ENCODE results near the gene DIP2C. TPM values are rescaled to one million over a fixed set of nuclear protein-coding genes. Genes with fewer than 3 reads are reported as not detected.

Gene DIP2C
- total RNA-seq, 1 experiment from 2014 or later = 11.4 TPM

DNA sequence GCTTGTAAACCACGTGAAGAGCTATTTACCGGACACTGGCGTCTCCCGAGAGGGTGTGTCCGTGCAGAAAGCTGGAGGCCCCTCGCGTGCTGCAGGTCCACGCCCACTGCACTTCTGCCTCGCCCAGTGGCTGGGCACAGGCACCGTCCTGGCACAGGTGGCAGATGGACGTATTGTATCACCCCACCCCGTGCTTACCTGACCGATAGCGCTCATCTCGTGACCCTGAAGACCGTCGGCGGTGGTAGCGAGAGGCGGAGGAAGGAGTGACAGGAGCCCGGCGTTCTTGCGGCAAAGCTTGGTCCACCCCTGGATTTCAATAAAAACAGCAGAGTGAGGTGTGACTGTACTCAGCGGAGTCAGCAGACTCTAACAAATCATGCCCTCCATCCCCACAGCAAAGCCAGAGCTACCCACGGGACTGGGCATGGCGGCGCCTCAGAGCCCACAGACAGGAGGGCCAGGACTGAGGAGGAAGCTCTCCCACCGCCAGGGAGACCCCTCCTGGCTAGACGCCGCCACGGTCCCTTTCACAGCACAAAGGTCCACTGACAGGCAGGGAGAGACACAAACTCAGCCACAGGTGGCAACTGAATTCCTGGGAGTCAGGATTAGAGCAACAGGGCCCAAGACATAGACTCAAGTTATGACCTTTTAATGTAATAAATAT is 217.1 kb downstream of the DIP2C start:
- no peak for DNase-seq
- no peaks in the 10 kb centered on the region for H3K27me3 ChIP-seq (replicated peaks; ENCODE audit: control insufficient read depth, insufficient read depth, low read length)
- H3K4me1 Mint-ChIP-seq (ENCODE audit: low read depth, unreplicated experiment) = peaks cover 7% of the 10 kb centered on the region
- H3K9me3 Mint-ChIP-seq (ENCODE audit: unreplicated experiment) = peaks cover 10% of the 10 kb centered on the region
- intact Hi-C loops (cut with micrococcal nuclease; ENCODE audit: unreplicated experiment) = no loop called here
- ChIA-PET POLR2A (no interaction called here), CTCF (interaction anchor here (0.6 to 0.7 kb wide), 2 partner anchors 88 to 241 kb away, joined by 3 to 6 read pairs; no protein-coding TSS in a partner anchor)
- H3K4me3 Mint-ChIP-seq (ENCODE audit: unreplicated experiment) = no peak overlapping the region
- peaks cover 7% of the 10 kb centered on the region for H3K36me3 Mint-ChIP-seq (ENCODE audit: insufficient read depth, unreplicated experiment)
- no peaks in the 10 kb centered on the region for H3K9me3 ChIP-seq
- BruUV-seq (replicated peaks) = no TSS peak
- H3K27ac Mint-ChIP-seq (ENCODE audit: unreplicated experiment) = no peak overlapping the region
- H3K4me1 ChIP-seq = no peaks in the 10 kb centered on the region
- TF ChIP-seq, protein P1, sequence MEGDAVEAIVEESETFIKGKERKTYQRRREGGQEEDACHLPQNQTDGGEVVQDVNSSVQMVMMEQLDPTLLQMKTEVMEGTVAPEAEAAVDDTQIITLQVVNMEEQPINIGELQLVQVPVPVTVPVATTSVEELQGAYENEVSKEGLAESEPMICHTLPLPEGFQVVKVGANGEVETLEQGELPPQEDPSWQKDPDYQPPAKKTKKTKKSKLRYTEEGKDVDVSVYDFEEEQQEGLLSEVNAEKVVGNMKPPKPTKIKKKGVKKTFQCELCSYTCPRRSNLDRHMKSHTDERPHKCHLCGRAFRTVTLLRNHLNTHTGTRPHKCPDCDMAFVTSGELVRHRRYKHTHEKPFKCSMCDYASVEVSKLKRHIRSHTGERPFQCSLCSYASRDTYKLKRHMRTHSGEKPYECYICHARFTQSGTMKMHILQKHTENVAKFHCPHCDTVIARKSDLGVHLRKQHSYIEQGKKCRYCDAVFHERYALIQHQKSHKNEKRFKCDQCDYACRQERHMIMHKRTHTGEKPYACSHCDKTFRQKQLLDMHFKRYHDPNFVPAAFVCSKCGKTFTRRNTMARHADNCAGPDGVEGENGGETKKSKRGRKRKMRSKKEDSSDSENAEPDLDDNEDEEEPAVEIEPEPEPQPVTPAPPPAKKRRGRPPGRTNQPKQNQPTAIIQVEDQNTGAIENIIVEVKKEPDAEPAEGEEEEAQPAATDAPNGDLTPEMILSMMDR (IDR thresholded peaks at IDR 0.05; ENCODE audit: insufficient read depth in 1 of 2, low read depth in 1 of 2, low read length in 1 of 2, severe bottlenecking in 1 of 2, unreplicated experiment in 1 of 2) = no peak
- H3K4me3 ChIP-seq (ENCODE audit: low read depth, low read length) = no peak overlapping the region
- no peaks in the 10 kb centered on the region for H3K36me3 ChIP-seq (ENCODE audit: control insufficient read depth, insufficient read depth, low read length)
- no peaks in the 10 kb centered on the region for H3K27me3 Mint-ChIP-seq (ENCODE audit: insufficient read depth, unreplicated experiment)

DNA sequence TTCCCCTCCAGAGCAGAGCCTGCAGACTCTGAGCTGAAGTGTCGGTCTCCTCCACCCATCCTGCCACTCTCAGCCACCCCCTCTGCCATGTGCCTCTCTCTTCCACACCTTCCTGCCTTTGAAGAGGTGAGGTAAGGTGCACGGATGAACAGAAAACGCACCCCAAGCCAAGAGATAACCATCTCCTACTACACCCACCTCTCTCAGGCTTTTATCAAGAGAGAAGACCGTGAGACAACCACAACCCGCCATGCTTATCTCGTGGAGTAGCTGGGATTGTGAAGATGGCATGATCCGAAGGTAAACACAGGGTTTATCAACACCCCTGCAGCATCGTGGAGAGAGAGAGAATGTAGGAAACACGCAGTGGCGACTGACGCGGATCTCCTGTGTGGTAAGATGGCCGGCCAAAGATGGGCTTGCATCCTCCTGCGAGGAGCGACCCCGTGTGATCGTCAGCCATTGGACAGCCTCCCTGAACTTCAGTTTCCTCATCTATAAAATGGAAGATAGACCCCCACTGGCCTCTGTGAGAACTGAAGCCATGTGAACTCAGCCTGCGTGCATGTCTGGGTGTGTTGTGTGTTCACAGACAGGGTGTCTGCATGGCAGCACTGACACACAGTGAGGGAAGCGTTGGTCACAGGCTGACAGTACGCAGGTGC is 219.0 kb downstream of the DIP2C start:
- H3K27me3 ChIP-seq (replicated peaks; ENCODE audit: control insufficient read depth, insufficient read depth, low read length) = no peaks in the 10 kb centered on the region
- no peak overlapping the region for H3K4me3 Mint-ChIP-seq (ENCODE audit: unreplicated experiment)
- DNase-seq = no peak

DNA sequence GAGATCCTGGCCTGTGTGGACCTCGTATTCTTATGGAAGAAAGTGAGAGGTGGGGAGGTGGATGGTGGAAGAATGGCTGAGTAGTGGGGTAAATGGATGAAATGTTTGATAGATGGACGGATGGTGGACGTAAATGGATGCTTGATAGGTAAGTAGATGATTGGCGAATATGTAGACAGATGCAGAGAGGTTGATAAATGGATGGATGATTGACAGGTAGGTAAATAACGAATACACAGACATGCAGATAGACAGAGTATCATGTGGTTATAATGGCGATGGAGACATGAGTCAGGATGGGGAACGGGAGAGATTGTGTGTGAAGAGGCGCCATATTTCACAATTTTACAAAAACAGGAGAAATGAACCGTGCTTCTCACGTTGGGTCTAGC is 219.5 kb downstream of the DIP2C start:
- TF ChIP-seq, protein P1 (IDR thresholded peaks at IDR 0.05; ENCODE audit: insufficient read depth in 1 of 2, low read depth in 1 of 2, low read length in 1 of 2, severe bottlenecking in 1 of 2, unreplicated experiment in 1 of 2) = no peak
- no peaks in the 10 kb centered on the region for H3K36me3 ChIP-seq (ENCODE audit: control insufficient read depth, insufficient read depth, low read length)
- intact Hi-C loops (cut with micrococcal nuclease; ENCODE audit: unreplicated experiment) = no loop called here
- DNase-seq = no peak
- H3K4me1 ChIP-seq = no peaks in the 10 kb centered on the region
- Mint-ChIP-seq H3K4me3 (ENCODE audit: unreplicated experiment) (no peak overlapping the region), H3K27ac (ENCODE audit: unreplicated experiment) (no peak overlapping the region), H3K4me1 (ENCODE audit: low read depth, unreplicated experiment) (no peaks in the 10 kb centered on the region), H3K36me3 (ENCODE audit: insufficient read depth, unreplicated experiment) (no peaks in the 10 kb centered on the region), H3K9me3 (ENCODE audit: unreplicated experiment) (no peaks in the 10 kb centered on the region), H3K27me3 (ENCODE audit: insufficient read depth, unreplicated experiment) (no peaks in the 10 kb centered on the region)
- ChIA-PET CTCF (no interaction called here), POLR2A (no interaction called here)
- H3K4me3 ChIP-seq (ENCODE audit: low read depth, low read length) = no peak overlapping the region
- H3K9me3 ChIP-seq = no peaks in the 10 kb centered on the region
- H3K27me3 ChIP-seq (replicated peaks; ENCODE audit: control insufficient read depth, insufficient read depth, low read length) = no peaks in the 10 kb centered on the region
- BruUV-seq (replicated peaks) = no TSS peak

More for the DNA sequence above, 219.0 kb downstream of the DIP2C start:
- Mint-ChIP-seq H3K36me3 (ENCODE audit: insufficient read depth, unreplicated experiment) (no peaks in the 10 kb centered on the region), H3K27me3 (ENCODE audit: insufficient read depth, unreplicated experiment) (no peaks in the 10 kb centered on the region), H3K9me3 (ENCODE audit: unreplicated experiment) (no peaks in the 10 kb centered on the region), H3K4me1 (ENCODE audit: low read depth, unreplicated experiment) (no peaks in the 10 kb centered on the region), H3K27ac (ENCODE audit: unreplicated experiment) (no peak overlapping the region)
- TF ChIP-seq, protein P1 (IDR thresholded peaks at IDR 0.05; ENCODE audit: insufficient read depth in 1 of 2, low read depth in 1 of 2, low read length in 1 of 2, severe bottlenecking in 1 of 2, unreplicated experiment in 1 of 2) = no peak
- CTCF ChIA-PET = no interaction called here
- Histone ChIP-seq H3K4me1 (no peaks in the 10 kb centered on the region), H3K9me3 (no peaks in the 10 kb centered on the region), H3K36me3 (ENCODE audit: control insufficient read depth, insufficient read depth, low read length) (no peaks in the 10 kb centered on the region), H3K4me3 (ENCODE audit: low read depth, low read length) (no peak overlapping the region)
- POLR2A ChIA-PET = no interaction called here
- intact Hi-C loops (cut with micrococcal nuclease; ENCODE audit: unreplicated experiment) = no loop called here
- BruUV-seq (replicated peaks) = no TSS peak
